GM21447 (cell line): ENCODE measurements around the gene KRT75.

Experiments used
- ATAC-seq: cut with Tn5 transposase; IDR thresholded peaks from one replicate; pipeline ENCODE4 v1.9.1; 2021; ENCODE audit not compliant: unreplicated experiment

KRT75 gene

GRCh38 chr12:52440821-52441319, 6.7 kb upstream of the KRT75 start:
- ATAC-seq: no peak

GRCh38 chr12:52439845-52440244, 5.7 kb upstream of the KRT75 start:
- no peak for ATAC-seq

GRCh38 chr12:52439420-52439819, 5.2 kb upstream of the KRT75 start:
- ATAC-seq: no peak

- no peak for ATAC-seq
Measured at GRCh38 chr12:52438305-52439301, 4.4 kb upstream of the KRT75 start.

GRCh38 chr12:52437508-52437907, 3.3 kb upstream of the KRT75 start:
- ATAC-seq: no peak

- no peak for ATAC-seq
Measured at GRCh38 chr12:52436828-52437474, 2.8 kb upstream of the KRT75 start.

- ATAC-seq: no peak
Measured at GRCh38 chr12:52436000-52436827, 2.0 kb upstream of the KRT75 start.

GRCh38 chr12:52435659-52435999, 1.5 kb upstream of the KRT75 start:
- ATAC-seq: no peak

GRCh38 chr12:52434760-52435530, 774 bp upstream of the KRT75 start:
- ATAC-seq: no peak

GRCh38 chr12:52433501-52434080, 580 bp downstream of the KRT75 start:
- ATAC-seq: no peak

- ATAC-seq: no peak
Measured at GRCh38 chr12:52432559-52433207, 1.5 kb downstream of the KRT75 start.

GRCh38 chr12:52428121-52428520, 6.0 kb downstream of the KRT75 start:
- no peak for ATAC-seq

GRCh38 chr12:52427083-52427482, 7.1 kb downstream of the KRT75 start:
- ATAC-seq: no peak

GRCh38 chr12:52426034-52426433, 8.1 kb downstream of the KRT75 start:
- ATAC-seq: no peak

- no peak for ATAC-seq
Measured at GRCh38 chr12:52425466-52425865, 8.7 kb downstream of the KRT75 start.

GRCh38 chr12:52423661-52424500, 10.3 kb downstream of the KRT75 start:
- ATAC-seq: no peak

- no peak for ATAC-seq
Measured at GRCh38 chr12:52423035-52423434, 11.1 kb downstream of the KRT75 start.

- ATAC-seq: no peak
Measured at GRCh38 chr12:52419656-52420055, 14.5 kb downstream of the KRT75 start.
